ENCODE data around the gene SHLD1.

DNA sequence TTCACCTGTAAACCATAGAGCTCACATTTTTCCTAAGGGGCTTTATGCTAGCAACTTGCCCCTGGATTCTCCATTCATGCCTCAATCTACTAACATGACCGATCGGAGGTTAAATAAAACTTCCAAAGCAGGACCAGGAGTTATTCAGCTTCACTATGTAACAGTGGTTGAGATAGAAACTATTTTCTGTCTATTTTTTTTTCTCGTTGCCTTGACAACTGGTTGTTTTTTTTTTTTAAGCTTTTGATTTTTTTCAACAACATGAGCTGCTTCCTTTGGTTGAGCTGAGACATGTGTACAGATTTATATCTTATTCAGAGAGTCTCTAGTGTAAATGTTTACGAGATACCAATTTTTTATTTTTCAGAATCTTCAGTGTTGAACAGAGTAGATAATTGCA is 85.7 kb downstream of the SHLD1 start:
- TF ChIP-seq, protein P1, sequence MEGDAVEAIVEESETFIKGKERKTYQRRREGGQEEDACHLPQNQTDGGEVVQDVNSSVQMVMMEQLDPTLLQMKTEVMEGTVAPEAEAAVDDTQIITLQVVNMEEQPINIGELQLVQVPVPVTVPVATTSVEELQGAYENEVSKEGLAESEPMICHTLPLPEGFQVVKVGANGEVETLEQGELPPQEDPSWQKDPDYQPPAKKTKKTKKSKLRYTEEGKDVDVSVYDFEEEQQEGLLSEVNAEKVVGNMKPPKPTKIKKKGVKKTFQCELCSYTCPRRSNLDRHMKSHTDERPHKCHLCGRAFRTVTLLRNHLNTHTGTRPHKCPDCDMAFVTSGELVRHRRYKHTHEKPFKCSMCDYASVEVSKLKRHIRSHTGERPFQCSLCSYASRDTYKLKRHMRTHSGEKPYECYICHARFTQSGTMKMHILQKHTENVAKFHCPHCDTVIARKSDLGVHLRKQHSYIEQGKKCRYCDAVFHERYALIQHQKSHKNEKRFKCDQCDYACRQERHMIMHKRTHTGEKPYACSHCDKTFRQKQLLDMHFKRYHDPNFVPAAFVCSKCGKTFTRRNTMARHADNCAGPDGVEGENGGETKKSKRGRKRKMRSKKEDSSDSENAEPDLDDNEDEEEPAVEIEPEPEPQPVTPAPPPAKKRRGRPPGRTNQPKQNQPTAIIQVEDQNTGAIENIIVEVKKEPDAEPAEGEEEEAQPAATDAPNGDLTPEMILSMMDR (conservative IDR thresholded peaks at IDR 0.05) = no peak
- TF ChIP-seq EZH2 (IDR thresholded peaks at IDR 0.05; ENCODE audit: low read depth) = no peak

Measured in PC-9 (cell line).